Prostate gland (tissue), 2 donors: ENCODE data around the gene LAMA3.

Experiments used
- POLR2A ChIP-seq: fragments of 450-650 bp; IDR thresholded peaks from one replicate; pipeline ENCODE4 v1.6.1; 2016; ENCODE audit warnings: antibody characterized with exemption, mild to moderate bottlenecking
- TF ChIP-seq, protein P1 (sequence below), 4 experiments: fragments of 200-600 bp in 2 of 4; fragments of 450-650 bp in 2 of 4; sonication (generic) in 2 of 4; IDR thresholded peaks; 1 replicate in 3 of 4; 2 replicates in 1 of 4; pipeline ENCODE4 v1.5.1; 2016 to 2019; ENCODE audit warnings: antibody characterized with exemption in 4 of 4, mild to moderate bottlenecking in 2 of 4, moderate library complexity in 2 of 4

DNA sequence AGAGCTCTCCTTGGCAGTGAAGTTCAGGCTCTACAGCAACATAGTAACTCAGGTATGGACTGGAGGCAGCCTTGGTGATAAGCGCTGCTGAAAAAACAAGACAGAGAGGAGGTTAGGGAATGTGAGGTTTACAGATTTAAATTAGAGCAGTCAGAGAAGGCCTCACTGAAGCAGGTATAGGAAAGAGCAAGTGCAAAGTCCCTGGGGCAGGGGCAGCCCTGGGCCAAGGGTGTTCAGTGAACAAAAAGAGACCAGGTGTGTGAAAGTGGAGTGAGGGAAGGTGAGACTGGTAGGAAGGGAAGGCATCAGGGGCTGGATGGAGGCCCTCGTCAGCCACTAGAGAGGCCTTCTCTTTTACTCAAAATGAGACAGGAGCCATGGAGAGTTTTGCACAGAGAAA lies 89.6 kb downstream of the LAMA3 start:
- TF ChIP-seq POLR2A = no peak
- TF ChIP-seq, protein P1, sequence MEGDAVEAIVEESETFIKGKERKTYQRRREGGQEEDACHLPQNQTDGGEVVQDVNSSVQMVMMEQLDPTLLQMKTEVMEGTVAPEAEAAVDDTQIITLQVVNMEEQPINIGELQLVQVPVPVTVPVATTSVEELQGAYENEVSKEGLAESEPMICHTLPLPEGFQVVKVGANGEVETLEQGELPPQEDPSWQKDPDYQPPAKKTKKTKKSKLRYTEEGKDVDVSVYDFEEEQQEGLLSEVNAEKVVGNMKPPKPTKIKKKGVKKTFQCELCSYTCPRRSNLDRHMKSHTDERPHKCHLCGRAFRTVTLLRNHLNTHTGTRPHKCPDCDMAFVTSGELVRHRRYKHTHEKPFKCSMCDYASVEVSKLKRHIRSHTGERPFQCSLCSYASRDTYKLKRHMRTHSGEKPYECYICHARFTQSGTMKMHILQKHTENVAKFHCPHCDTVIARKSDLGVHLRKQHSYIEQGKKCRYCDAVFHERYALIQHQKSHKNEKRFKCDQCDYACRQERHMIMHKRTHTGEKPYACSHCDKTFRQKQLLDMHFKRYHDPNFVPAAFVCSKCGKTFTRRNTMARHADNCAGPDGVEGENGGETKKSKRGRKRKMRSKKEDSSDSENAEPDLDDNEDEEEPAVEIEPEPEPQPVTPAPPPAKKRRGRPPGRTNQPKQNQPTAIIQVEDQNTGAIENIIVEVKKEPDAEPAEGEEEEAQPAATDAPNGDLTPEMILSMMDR (IDR thresholded peaks at IDR 0.05) = no peak
